Gastroesophageal sphincter (tissue), 3 donors: ENCODE data around the gene TDRKH.

Experiments used
- CTCF ChIP-seq, 4 experiments: fragments of 200-600 bp in 2 of 4; fragments of 450-650 bp in 2 of 4; sonication (generic) in 1 of 4; IDR thresholded peaks; one replicate each; pipeline ENCODE4 v1.5.1; 2017 to 2019; ENCODE audit warnings: antibody characterized with exemption in 4 of 4, mild to moderate bottlenecking in 2 of 4, moderate library complexity in 2 of 4
- POLR2A ChIP-seq, 2 donors: fragments of 450-650 bp; IDR thresholded peaks; one replicate each; pipeline ENCODE4 v1.6.1; 2017; ENCODE audit warnings: antibody characterized with exemption in 2 of 2, mild to moderate bottlenecking in 2 of 2, moderate library complexity in 1 of 2

- TF ChIP-seq CTCF (IDR thresholded peaks at IDR 0.05) = no peak
- TF ChIP-seq POLR2A (IDR thresholded peaks at IDR 0.05) = no peak
Measured at GRCh38 chr1:151756291-151756690, 34.0 kb downstream of the TDRKH start.
